Neural progenitor cell (in vitro differentiated cells): Measurements from ENCODE around the gene YBX1.

Experiments used
- EZH2 ChIP-seq: fragments of 200-600 bp; sonication (generic); IDR thresholded peaks from 2 replicates; pipeline ENCODE4 v1.6.1; 2017; ENCODE audit warnings: antibody characterized with exemption, mild to moderate bottlenecking, moderate library complexity
- EZH2phosphoT487 ChIP-seq: fragments of 200-600 bp; sonication (generic); IDR thresholded peaks from 2 replicates; pipeline ENCODE4 v1.6.1; 2017; ENCODE audit warnings: antibody characterized with exemption
- TF ChIP-seq, protein P1 (sequence below): fragments of 200-600 bp; sonication (generic); IDR thresholded peaks from 2 replicates; pipeline ENCODE4 v1.5.1; 2017; ENCODE audit warnings: antibody characterized with exemption, mild to moderate bottlenecking

GRCh38 chr1:42684139-42684538 is 1.9 kb downstream of the YBX1 start:
- TF ChIP-seq, protein P1, sequence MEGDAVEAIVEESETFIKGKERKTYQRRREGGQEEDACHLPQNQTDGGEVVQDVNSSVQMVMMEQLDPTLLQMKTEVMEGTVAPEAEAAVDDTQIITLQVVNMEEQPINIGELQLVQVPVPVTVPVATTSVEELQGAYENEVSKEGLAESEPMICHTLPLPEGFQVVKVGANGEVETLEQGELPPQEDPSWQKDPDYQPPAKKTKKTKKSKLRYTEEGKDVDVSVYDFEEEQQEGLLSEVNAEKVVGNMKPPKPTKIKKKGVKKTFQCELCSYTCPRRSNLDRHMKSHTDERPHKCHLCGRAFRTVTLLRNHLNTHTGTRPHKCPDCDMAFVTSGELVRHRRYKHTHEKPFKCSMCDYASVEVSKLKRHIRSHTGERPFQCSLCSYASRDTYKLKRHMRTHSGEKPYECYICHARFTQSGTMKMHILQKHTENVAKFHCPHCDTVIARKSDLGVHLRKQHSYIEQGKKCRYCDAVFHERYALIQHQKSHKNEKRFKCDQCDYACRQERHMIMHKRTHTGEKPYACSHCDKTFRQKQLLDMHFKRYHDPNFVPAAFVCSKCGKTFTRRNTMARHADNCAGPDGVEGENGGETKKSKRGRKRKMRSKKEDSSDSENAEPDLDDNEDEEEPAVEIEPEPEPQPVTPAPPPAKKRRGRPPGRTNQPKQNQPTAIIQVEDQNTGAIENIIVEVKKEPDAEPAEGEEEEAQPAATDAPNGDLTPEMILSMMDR, result no peak
- TF ChIP-seq EZH2phosphoT487, result no peak
- no peak for TF ChIP-seq EZH2
